ENCODE measurements around the gene TMEM25. TPM values are rescaled to one million over a fixed set of nuclear protein-coding genes. Genes with fewer than 3 reads are reported as not detected.

TMEM25 gene
- total and polyA plus RNA-seq, 2 of the 13 experiments (the other 11 are each of a cell fraction or from before 2014, with no cell fraction given), result 7.5 to 17.2 TPM

GRCh38 chr11:118530683-118531596, at the start of gene TMEM25 (continued):
- TF ChIP-seq, protein P1, sequence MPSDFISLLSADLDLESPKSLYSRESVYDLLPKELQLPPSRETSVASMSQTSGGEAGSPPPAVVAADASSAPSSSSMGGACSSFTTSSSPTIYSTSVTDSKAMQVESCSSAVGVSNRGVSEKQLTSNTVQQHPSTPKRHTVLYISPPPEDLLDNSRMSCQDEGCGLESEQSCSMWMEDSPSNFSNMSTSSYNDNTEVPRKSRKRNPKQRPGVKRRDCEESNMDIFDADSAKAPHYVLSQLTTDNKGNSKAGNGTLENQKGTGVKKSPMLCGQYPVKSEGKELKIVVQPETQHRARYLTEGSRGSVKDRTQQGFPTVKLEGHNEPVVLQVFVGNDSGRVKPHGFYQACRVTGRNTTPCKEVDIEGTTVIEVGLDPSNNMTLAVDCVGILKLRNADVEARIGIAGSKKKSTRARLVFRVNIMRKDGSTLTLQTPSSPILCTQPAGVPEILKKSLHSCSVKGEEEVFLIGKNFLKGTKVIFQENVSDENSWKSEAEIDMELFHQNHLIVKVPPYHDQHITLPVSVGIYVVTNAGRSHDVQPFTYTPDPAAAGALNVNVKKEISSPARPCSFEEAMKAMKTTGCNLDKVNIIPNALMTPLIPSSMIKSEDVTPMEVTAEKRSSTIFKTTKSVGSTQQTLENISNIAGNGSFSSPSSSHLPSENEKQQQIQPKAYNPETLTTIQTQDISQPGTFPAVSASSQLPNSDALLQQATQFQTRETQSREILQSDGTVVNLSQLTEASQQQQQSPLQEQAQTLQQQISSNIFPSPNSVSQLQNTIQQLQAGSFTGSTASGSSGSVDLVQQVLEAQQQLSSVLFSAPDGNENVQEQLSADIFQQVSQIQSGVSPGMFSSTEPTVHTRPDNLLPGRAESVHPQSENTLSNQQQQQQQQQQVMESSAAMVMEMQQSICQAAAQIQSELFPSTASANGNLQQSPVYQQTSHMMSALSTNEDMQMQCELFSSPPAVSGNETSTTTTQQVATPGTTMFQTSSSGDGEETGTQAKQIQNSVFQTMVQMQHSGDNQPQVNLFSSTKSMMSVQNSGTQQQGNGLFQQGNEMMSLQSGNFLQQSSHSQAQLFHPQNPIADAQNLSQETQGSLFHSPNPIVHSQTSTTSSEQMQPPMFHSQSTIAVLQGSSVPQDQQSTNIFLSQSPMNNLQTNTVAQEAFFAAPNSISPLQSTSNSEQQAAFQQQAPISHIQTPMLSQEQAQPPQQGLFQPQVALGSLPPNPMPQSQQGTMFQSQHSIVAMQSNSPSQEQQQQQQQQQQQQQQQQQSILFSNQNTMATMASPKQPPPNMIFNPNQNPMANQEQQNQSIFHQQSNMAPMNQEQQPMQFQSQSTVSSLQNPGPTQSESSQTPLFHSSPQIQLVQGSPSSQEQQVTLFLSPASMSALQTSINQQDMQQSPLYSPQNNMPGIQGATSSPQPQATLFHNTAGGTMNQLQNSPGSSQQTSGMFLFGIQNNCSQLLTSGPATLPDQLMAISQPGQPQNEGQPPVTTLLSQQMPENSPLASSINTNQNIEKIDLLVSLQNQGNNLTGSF (CRISPR knock-in tag; IDR thresholded peaks at IDR 0.05), result no peak; the same call in 1 of the 2 replicates
- TF ChIP-seq HOXA9 (CRISPR knock-in tag; IDR thresholded peaks at IDR 0.05; ENCODE audit: borderline replicate concordance), result peak; percentile 93; the same call in 1 of the 2 replicates
- no peak; the same call in 1 of the 2 replicates for TF ChIP-seq ZBTB39 (CRISPR knock-in tag; IDR thresholded peaks at IDR 0.05)
- TF ChIP-seq ONECUT2 (CRISPR knock-in tag; IDR thresholded peaks at IDR 0.05), result no peak
- no peak for TF ChIP-seq ZKSCAN1 (IDR thresholded peaks at IDR 0.05; ENCODE audit: low read length)
- 0 out of 2 replicates have a peak, but pooled peaks have one; percentile 35 for TF ChIP-seq GFI1 (CRISPR knock-in tag; IDR thresholded peaks at IDR 0.05; ENCODE audit: borderline replicate concordance)
- TF ChIP-seq ZNF83 (CRISPR knock-in tag; IDR thresholded peaks at IDR 0.05; ENCODE audit: borderline replicate concordance), result no peak
- no peak for TF ChIP-seq NFRKB (IDR thresholded peaks at IDR 0.05)
- TF ChIP-seq HMGXB4 (CRISPR knock-in tag; IDR thresholded peaks at IDR 0.05; ENCODE audit: borderline replicate concordance in 1 of 2, low read depth in 1 of 2), result peak in 1 of 2 experiments; percentile 89; a peak in 3 of 4 replicates
- no peak; the same call in 1 of the 2 replicates for TF ChIP-seq ZNF235 (CRISPR knock-in tag; IDR thresholded peaks at IDR 0.05; ENCODE audit: borderline replicate concordance)
- TF ChIP-seq ZNF788 (CRISPR knock-in tag; IDR thresholded peaks at IDR 0.05; ENCODE audit: borderline replicate concordance), result peak; percentile 27; the same call in 1 of the 2 replicates
- peak; percentile 79 for TF ChIP-seq HDAC1 (CRISPR knock-in tag; IDR thresholded peaks at IDR 0.05)
- TF ChIP-seq ZSCAN21 (CRISPR knock-in tag; IDR thresholded peaks at IDR 0.05; ENCODE audit: borderline replicate concordance), result peak; percentile 19; the same call in 1 of the 2 replicates
- TF ChIP-seq ZBTB7B (CRISPR knock-in tag; IDR thresholded peaks at IDR 0.05), result peak; percentile 78; the same call in 1 of the 2 replicates
- no peak; the same call in 1 of the 2 replicates for TF ChIP-seq ZNF709 (CRISPR knock-in tag; IDR thresholded peaks at IDR 0.05)
- 0 out of 2 replicates have a peak, but pooled peaks have one; percentile 71 for TF ChIP-seq ZNF615 (CRISPR knock-in tag; IDR thresholded peaks at IDR 0.05; ENCODE audit: borderline replicate concordance)
- peak; percentile 48; the same call in 1 of the 2 replicates for TF ChIP-seq ZFP82 (CRISPR knock-in tag; IDR thresholded peaks at IDR 0.05; ENCODE audit: borderline replicate concordance)
- TF ChIP-seq RFXAP (CRISPR knock-in tag; IDR thresholded peaks at IDR 0.05; ENCODE audit: borderline replicate concordance), result 0 out of 2 replicates have a peak, but pooled peaks have one; percentile 43

Data from HepG2 (cell line).